HepG2 (cell line): ENCODE measurements around the gene HDAC5. TPM values are rescaled to one million over a fixed set of nuclear protein-coding genes. Genes with fewer than 3 reads are reported as not detected.

ENCODE experiments used
- CEBPB ChIP-seq: IDR thresholded peaks from 2 replicates; pipeline ENCODE4 v1.6.1; 2011; ENCODE audit warnings: low read depth, low read length, improper control_type of control experiment, borderline replicate concordance
- GRHL1 ChIP-seq: sonication (generic); formaldehyde crosslinking; conservative IDR thresholded peaks from 2 replicates; pipeline ENCODE4 v1.8.0; 2022; ENCODE audit warnings: missing genetic modification reagents
- MLXIP ChIP-seq: sonication (generic); formaldehyde crosslinking; IDR thresholded peaks from 2 replicates; pipeline ENCODE4 v1.9.0; 2021; ENCODE audit warnings: missing genetic modification reagents, borderline replicate concordance
- MTERF4 ChIP-seq: sonication (generic); formaldehyde crosslinking; IDR thresholded peaks from 2 replicates; pipeline ENCODE4 v1.8.0; 2023; ENCODE audit warnings: mild to moderate bottlenecking, missing genetic modification reagents
- SOX6 ChIP-seq, 2 experiments: fragments of 450-650 bp in 1 of 2; sonication (generic) in 1 of 2; formaldehyde crosslinking in 1 of 2; IDR thresholded peaks; 2 replicates each; pipeline versions ENCODE4 v1.4.0 to v1.6.1; 2017 to 2020; ENCODE audit warnings: antibody characterized with exemption in 1 of 2, mild to moderate bottlenecking in 1 of 2, missing genetic modification reagents in 1 of 2
- SRF ChIP-seq: IDR thresholded peaks from 2 replicates; pipeline ENCODE4 v1.6.1; 2011; ENCODE audit warnings: mild to moderate bottlenecking, low read depth, low read length, moderate library complexity
- ZBTB3 ChIP-seq: sonication (generic); formaldehyde crosslinking; IDR thresholded peaks from 2 replicates; pipeline ENCODE4 v1.4.0; 2020; ENCODE audit warnings: low read depth, mild to moderate bottlenecking, moderate library complexity, missing genetic modification reagents, borderline replicate concordance
- ZBTB40 ChIP-seq, 2 experiments: fragments of 450-650 bp in 1 of 2; sonication (generic) in 1 of 2; formaldehyde crosslinking in 1 of 2; IDR thresholded peaks; 2 replicates each; pipeline versions ENCODE4 v1.6.1 to v1.8.0; 2016 to 2022; ENCODE audit warnings: antibody characterized with exemption in 1 of 2, mild to moderate bottlenecking in 1 of 2, missing genetic modification reagents in 1 of 2
- ZNF101 ChIP-seq: sonication (generic); formaldehyde crosslinking; IDR thresholded peaks from 2 replicates; pipeline ENCODE4 v1.4.0; 2020; ENCODE audit warnings: mild to moderate bottlenecking, low read depth, missing genetic modification reagents, borderline replicate concordance
- ZNF362 ChIP-seq: sonication (generic); formaldehyde crosslinking; IDR thresholded peaks from 2 replicates; pipeline ENCODE4 v1.4.0; 2020; ENCODE audit warnings: missing genetic modification reagents, mild to moderate bottlenecking, borderline replicate concordance
- ZNF782 ChIP-seq: sonication (generic); formaldehyde crosslinking; IDR thresholded peaks from 2 replicates; pipeline ENCODE4 v1.4.0; 2020; ENCODE audit warnings: missing genetic modification reagents, mild to moderate bottlenecking, borderline replicate concordance
- ZZZ3 ChIP-seq: sonication (generic); formaldehyde crosslinking; IDR thresholded peaks from 2 replicates; pipeline ENCODE4 v1.4.0; 2020; ENCODE audit warnings: missing genetic modification reagents, mild to moderate bottlenecking, borderline replicate concordance
- polyA plus RNA-seq, 8 experiments: library from polyadenylated mRNA; depleted of rRNA in 3 of 8; stranded (reverse) in 7 of 8; unstranded in 1 of 8; fragments of >200 nt; fragmentation: Illumina TruSeq in 4 of 8; extraction: Trizol in 4 of 8; gene quantifications; 2 replicates each; pipeline versions ENCODE4 v1.2.1 to v1.2.3, GENCODE V29; 2011 to 2016; ENCODE audit warnings: low read depth in 4 of 8, missing spikeins in 1 of 8, mixed read lengths in 1 of 8; ENCODE audit not compliant: insufficient read depth in 1 of 8
- total RNA-seq, 5 experiments: library from RNA; depleted of rRNA; stranded (reverse); fragments of >200 nt; fragmentation: Illumina TruSeq; extraction: Trizol; gene quantifications; 2 replicates each; pipeline ENCODE4 v1.2.3, GENCODE V29; 2016; ENCODE audit warnings: low read depth in 1 of 5

Gene HDAC5
- total and polyA plus RNA-seq, 2 of the 13 experiments (the other 11 are each of a cell fraction or from before 2014, with no cell fraction given), result 46.4 to 85.4 TPM

- no peak for TF ChIP-seq ZBTB40 (IDR thresholded peaks at IDR 0.05)
- TF ChIP-seq ZBTB40 (CRISPR knock-in tag; IDR thresholded peaks at IDR 0.05), result no peak
- TF ChIP-seq ZNF101 (CRISPR knock-in tag), result peak; percentile 61; the same call in 1 of the 2 replicates
- TF ChIP-seq MLXIP (CRISPR knock-in tag), result no peak
- no peak for TF ChIP-seq ZNF782 (CRISPR knock-in tag)
- no peak for TF ChIP-seq CEBPB
- TF ChIP-seq SRF, result no peak
- TF ChIP-seq GRHL1, result no peak
- no peak for TF ChIP-seq ZZZ3
- no peak for TF ChIP-seq SOX6 (IDR thresholded peaks at IDR 0.05)
- peak; percentile 56 for TF ChIP-seq SOX6 (CRISPR knock-in tag; IDR thresholded peaks at IDR 0.05)
- TF ChIP-seq ZBTB3 (CRISPR knock-in tag), result no peak
- no peak for TF ChIP-seq ZNF362 (CRISPR knock-in tag)
- no peak for TF ChIP-seq MTERF4 (CRISPR knock-in tag)
Observed at GRCh38 chr17:44124118-44124438, 637 bp upstream of the HDAC5 start (continued).
